Transverse colon (tissue), 4 donors: Measurements from ENCODE around the gene APOBEC2. TPM values are rescaled to one million over a fixed set of nuclear protein-coding genes. Genes with fewer than 3 reads are reported as not detected.

ENCODE experiments used
- DNase-seq: peaks from one replicate; pipeline ENCODE4 v3.0.0-alpha.2; 2019
- H3K27ac ChIP-seq, 4 donors: fragments of 200-600 bp; sonication (generic); 2 replicates each; pipeline ENCODE4 v1.5.1; 2016 to 2018; ENCODE audit warnings: inconsistent platforms in 4 of 4
- H3K27me3 ChIP-seq: fragments of 200-600 bp; sonication (generic); 2 replicates; pipeline ENCODE4 v1.5.1; 2017; ENCODE audit warnings: inconsistent platforms
- H3K36me3 ChIP-seq, 4 donors: fragments of 200-600 bp; sonication (generic); 2 replicates each; pipeline ENCODE4 v1.5.1; 2017 to 2019; ENCODE audit warnings: inconsistent platforms in 4 of 4
- H3K4me1 ChIP-seq, 4 donors: fragments of 200-600 bp; sonication (generic); 2 replicates each; pipeline ENCODE4 v1.5.1; 2017 to 2020; ENCODE audit warnings: inconsistent platforms in 4 of 4
- H3K4me3 ChIP-seq, 4 donors: fragments of 200-600 bp; sonication (generic); 1 replicate in 1 of 4; 2 replicates in 3 of 4; pipeline versions ENCODE4 v1.5.1 to v1.6.1; 2017 to 2019; ENCODE audit warnings: inconsistent platforms in 4 of 4
- H3K9me3 ChIP-seq, 2 donors: fragments of 200-600 bp; sonication (generic); 2 replicates each; pipeline ENCODE4 v1.5.1; 2017 to 2019; ENCODE audit warnings: inconsistent platforms in 2 of 2
- EP300 ChIP-seq: sonication (generic); formaldehyde crosslinking; IDR thresholded peaks from one replicate; pipeline ENCODE4 v1.6.1; 2017; ENCODE audit warnings: antibody characterized with exemption, low read depth
- POLR2A ChIP-seq: fragments of 450-650 bp; IDR thresholded peaks from one replicate; pipeline ENCODE4 v1.6.1; 2016; ENCODE audit warnings: antibody characterized with exemption, mild to moderate bottlenecking, moderate library complexity
- POLR2AphosphoS5 ChIP-seq, 3 donors: sonication (generic); formaldehyde crosslinking; IDR thresholded peaks; one replicate each; pipeline ENCODE4 v1.6.1; 2016; ENCODE audit warnings: antibody characterized with exemption in 3 of 3
- WGBS, 2 donors: methylation state at CpG; one replicate each; pipeline ENCODE4 v1.1.5; 2018; ENCODE audit warnings: low coverage in 1 of 2; 5-methylcytosine and 5-hydroxymethylcytosine counted together
- in situ Hi-C, 4 donors: fragments of 200-750 bp; cut with MboI; loops; one replicate each; pipeline versions ENCODE4 v1.15.0 to v1.15.1; 2017; ENCODE audit warnings: low sequenced_read_pairs in 3 of 4, low pct_ligation_motif_present in 1 of 4, low pct_unique_long_range_greater_than_20kb in 1 of 4
- intact Hi-C: fragments of 100-400 bp; cut with DNase I; formaldehyde crosslinking; loops from one replicate; pipeline ENCODE4 v1.15.1; 2023; ENCODE audit warnings: low total_unique reads
- total RNA-seq, 4 donors: library from RNA; depleted of rRNA; stranded (reverse); fragments of >200 nt; gene quantifications; one replicate each; pipeline ENCODE4 v1.1.0, GENCODE V29; 2016
- TF ChIP-seq, protein P1 (sequence below), 5 experiments: fragments of 200-600 bp in 3 of 5; fragments of 450-650 bp in 2 of 5; sonication (generic) in 3 of 5; IDR thresholded peaks; 1 replicate in 2 of 5; 2 replicates in 3 of 5; pipeline ENCODE4 v1.5.1; 2016 to 2017; ENCODE audit warnings: antibody characterized with exemption in 5 of 5, inconsistent platforms in 3 of 5, mild to moderate bottlenecking in 2 of 5, moderate library complexity in 1 of 5

The APOBEC2 gene
- total RNA-seq, 4 donors from 2014 or later: not detected

DNA sequence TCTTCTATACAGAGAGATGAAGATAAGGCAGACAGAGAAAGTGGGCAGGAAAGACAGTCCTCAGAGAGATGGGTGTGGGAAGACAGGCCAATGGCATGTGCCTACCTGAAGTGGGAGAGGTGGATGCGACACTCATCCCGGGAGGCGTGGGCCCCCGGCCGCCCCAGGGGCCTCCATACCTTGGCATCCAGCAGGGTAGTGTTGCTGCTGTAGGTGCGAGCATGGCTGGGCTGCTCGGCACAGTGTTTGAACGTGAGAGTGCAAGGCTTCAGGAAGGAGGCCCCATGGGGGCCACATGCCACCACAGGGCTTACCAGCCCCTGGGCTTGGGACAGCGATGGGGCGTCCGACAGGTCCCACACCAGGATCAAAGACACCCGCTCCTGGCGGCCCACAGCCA lies 19.2 kb upstream of the APOBEC2 start:
- H3K36me3 ChIP-seq: no peaks in the 10 kb centered on the region
- H3K27me3 ChIP-seq: no peaks in the 10 kb centered on the region
- H3K9me3 ChIP-seq: no peaks in the 10 kb centered on the region
- no peak overlapping the region for H3K4me3 ChIP-seq
- DNase-seq: no peak
- H3K4me1 ChIP-seq: peaks cover 0 to 5% (median under 1%) of the 10 kb centered on the region in 4 donors
- in situ Hi-C loops (loop anchor here in 2 of 4 donors (25.0 kb wide), 2 partner anchors 1046 to 1671 kb away; no protein-coding TSS in a partner anchor), intact Hi-C loops (loop anchor here (10.0 kb wide), 1 partner anchor 139 kb away; no protein-coding TSS in a partner anchor)
- no peak overlapping the region for H3K27ac ChIP-seq
- 96% methylated on average over 7 of the region's 13 CpGs; no CpG with 5 or more reads in 1 of the 2 donors for WGBS, 2 donors
- TF ChIP-seq POLR2AphosphoS5 (IDR thresholded peaks at IDR 0.05) (no peak), POLR2A (no peak), EP300 (no peak)
- TF ChIP-seq, protein P1, sequence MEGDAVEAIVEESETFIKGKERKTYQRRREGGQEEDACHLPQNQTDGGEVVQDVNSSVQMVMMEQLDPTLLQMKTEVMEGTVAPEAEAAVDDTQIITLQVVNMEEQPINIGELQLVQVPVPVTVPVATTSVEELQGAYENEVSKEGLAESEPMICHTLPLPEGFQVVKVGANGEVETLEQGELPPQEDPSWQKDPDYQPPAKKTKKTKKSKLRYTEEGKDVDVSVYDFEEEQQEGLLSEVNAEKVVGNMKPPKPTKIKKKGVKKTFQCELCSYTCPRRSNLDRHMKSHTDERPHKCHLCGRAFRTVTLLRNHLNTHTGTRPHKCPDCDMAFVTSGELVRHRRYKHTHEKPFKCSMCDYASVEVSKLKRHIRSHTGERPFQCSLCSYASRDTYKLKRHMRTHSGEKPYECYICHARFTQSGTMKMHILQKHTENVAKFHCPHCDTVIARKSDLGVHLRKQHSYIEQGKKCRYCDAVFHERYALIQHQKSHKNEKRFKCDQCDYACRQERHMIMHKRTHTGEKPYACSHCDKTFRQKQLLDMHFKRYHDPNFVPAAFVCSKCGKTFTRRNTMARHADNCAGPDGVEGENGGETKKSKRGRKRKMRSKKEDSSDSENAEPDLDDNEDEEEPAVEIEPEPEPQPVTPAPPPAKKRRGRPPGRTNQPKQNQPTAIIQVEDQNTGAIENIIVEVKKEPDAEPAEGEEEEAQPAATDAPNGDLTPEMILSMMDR (IDR thresholded peaks at IDR 0.05): no peak

DNA sequence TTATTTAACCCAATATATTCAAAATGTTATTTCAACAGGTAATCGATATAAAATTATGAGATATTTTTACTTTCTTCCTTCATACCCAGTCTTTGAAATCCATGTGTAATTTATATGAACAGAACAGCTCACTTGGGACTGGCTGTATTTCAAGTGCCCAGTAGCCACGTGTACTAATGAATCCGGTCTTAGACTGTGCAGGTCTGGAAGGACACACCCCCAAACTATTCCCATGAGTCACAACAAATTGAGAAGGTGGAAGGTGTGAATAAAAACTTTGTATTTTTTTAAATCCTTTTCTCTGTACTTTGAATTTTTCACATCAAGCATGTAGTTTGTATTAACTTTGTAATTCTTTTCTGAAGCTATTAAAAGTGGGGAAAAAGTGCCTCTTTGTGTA lies 16.8 kb upstream of the APOBEC2 start:
- Histone ChIP-seq H3K27me3 (no peaks in the 10 kb centered on the region), H3K9me3 (no peaks in the 10 kb centered on the region), H3K4me3 (no peak overlapping the region), H3K4me1 (peaks cover 0 to 20% (median 5%) of the 10 kb centered on the region in 4 donors), H3K27ac (no peak overlapping the region), H3K36me3 (no peaks in the 10 kb centered on the region)
- WGBS, 2 donors: 51 to 59% methylated on average over 3 of the region's 3 CpGs
- no peak for DNase-seq
- intact Hi-C loops: loop anchor here (10.0 kb wide), 1 partner anchor 141 kb away; no protein-coding TSS in a partner anchor
- no peak for TF ChIP-seq EP300
- no peak for TF ChIP-seq POLR2A
- TF ChIP-seq, protein P1 (IDR thresholded peaks at IDR 0.05): no peak
- in situ Hi-C loops: loop anchor here in 2 of 4 donors (25.0 kb wide), 2 partner anchors 1049 to 1674 kb away; no protein-coding TSS in a partner anchor

DNA sequence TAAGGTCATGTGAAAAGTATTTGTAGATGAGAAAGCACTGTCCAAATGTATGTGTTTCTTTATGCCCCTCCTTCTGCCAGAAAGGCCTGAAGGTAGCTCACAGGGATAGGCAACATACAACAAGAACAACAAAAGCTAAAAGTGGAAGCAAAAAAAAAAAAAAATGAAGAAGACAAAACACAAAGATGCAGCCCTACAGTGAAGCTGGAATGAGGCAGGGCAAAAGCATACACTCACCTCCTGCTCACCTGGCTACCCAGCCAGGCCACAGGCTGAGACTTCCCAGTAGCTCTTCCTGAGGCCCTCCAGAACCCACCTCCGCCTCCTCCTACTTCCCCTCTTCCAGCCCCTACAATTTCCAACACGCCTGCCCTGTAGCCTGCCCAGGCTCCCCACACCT lies 16.4 kb upstream of the APOBEC2 start:
- TF ChIP-seq POLR2A: no peak
- TF ChIP-seq EP300: no peak
- TF ChIP-seq, protein P1 (IDR thresholded peaks at IDR 0.05): no peak
- no peak for TF ChIP-seq POLR2AphosphoS5 (IDR thresholded peaks at IDR 0.05)
- in situ Hi-C loops: loop anchor here in 2 of 4 donors (25.0 kb wide), 2 partner anchors 1049 to 1674 kb away; no protein-coding TSS in a partner anchor
- intact Hi-C loops: loop anchor here (10.0 kb wide), 1 partner anchor 142 kb away; no protein-coding TSS in a partner anchor
- peaks cover 0 to 20% (median 6%) of the 10 kb centered on the region in 4 donors for H3K4me1 ChIP-seq
- DNase-seq: no peak
- no peaks in the 10 kb centered on the region for H3K27me3 ChIP-seq
- no peaks in the 10 kb centered on the region for H3K36me3 ChIP-seq
- H3K9me3 ChIP-seq: no peaks in the 10 kb centered on the region
- no peak overlapping the region for H3K27ac ChIP-seq
- 85 to 87% methylated on average over 2 of the region's 2 CpGs for WGBS, 2 donors
- no peak overlapping the region for H3K4me3 ChIP-seq

GRCh38 chr6:41037107-41037900 lies 15.7 kb upstream of the APOBEC2 start:
- no peaks in the 10 kb centered on the region for H3K36me3 ChIP-seq
- no peaks in the 10 kb centered on the region for H3K9me3 ChIP-seq
- no peak overlapping the region for H3K27ac ChIP-seq
- TF ChIP-seq EP300: no peak
- TF ChIP-seq POLR2A: no peak
- TF ChIP-seq POLR2AphosphoS5 (IDR thresholded peaks at IDR 0.05): no peak
- TF ChIP-seq, protein P1 (IDR thresholded peaks at IDR 0.05): no peak
- no peak overlapping the region for H3K4me3 ChIP-seq
- WGBS, 2 donors: 84 to 97% methylated on average over 6 to 13 of the region's 13 CpGs
- intact Hi-C loops (loop anchor here (10.0 kb wide), 1 partner anchor 143 kb away; no protein-coding TSS in a partner anchor), in situ Hi-C loops (loop anchor here in 2 of 4 donors (25.0 kb wide), 2 partner anchors 1050 to 1675 kb away; no protein-coding TSS in a partner anchor)
- peaks cover 0 to 20% (median 6%) of the 10 kb centered on the region in 4 donors for H3K4me1 ChIP-seq
- DNase-seq: no peak
- H3K27me3 ChIP-seq: no peaks in the 10 kb centered on the region
